ENCODE data around the gene TBPL2.
"Not testable (repeated sequence)": the region's sequence is repeated elsewhere in the genome, so short reads cannot be mapped to it uniquely, and the experiment has no call there.

TBPL2 gene

DNA sequence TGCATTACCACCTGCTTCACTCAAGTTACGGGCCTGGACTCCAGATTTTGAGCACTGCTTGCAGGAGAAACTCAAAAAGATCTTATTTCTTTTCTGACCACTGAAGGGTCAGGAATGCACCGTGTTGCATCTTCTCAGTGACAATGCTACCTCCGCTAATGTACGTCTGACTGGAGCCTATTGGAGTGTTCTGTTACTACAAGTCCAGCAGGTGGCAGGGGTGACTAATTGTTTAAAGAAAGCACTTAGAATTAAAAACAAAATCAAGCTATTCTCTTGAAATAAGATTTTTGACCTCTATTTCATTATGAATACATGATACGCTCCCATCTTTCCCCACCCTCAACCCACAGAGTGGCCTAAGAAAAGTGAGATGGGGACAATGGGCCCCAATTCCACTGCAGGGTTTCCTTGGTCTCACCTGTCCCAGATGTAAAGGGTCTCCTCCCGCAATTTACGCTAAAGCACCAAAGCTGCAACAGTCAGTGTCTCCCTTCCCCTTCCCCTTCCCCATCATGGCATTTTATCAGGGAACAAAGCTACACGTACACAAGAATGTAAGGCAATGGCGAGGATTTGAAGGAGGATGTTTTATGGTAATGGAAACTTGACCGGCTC is 2.2 kb downstream of the TBPL2 start:
- DNase-seq, result peak; percentile 34

- DNase-seq, result no peak
Measured at GRCh38 chr14:55436931-55437330, 3.5 kb downstream of the TBPL2 start.

GRCh38 chr14:55436519-55436918 is 3.9 kb downstream of the TBPL2 start:
- no peak for DNase-seq

DNA sequence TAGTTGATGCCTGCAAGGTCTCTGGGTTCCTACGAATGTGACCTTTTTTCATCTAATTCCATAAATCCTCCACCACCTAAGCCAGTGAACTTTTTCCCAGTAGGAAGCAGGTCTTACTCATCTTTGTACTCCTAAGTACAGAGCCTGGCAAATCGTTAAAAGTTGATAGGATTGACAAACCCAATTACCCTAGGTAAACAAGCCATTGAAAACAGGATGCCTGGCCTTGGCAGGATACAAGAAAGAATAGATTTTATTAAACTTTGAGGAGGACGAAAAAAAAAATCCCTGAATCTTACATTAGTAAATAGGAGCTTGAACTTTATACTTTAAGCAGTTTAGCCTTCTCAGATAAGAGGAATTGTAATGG is 5.6 kb downstream of the TBPL2 start:
- DNase-seq, result no peak

- no peak for DNase-seq
Measured at GRCh38 chr14:55433880-55434804, 6.3 kb downstream of the TBPL2 start.

GRCh38 chr14:55432628-55433027 is 7.8 kb downstream of the TBPL2 start:
- no peak for DNase-seq

GRCh38 chr14:55430024-55430690 is 10.3 kb downstream of the TBPL2 start:
- DNase-seq, result peak; percentile 19

GRCh38 chr14:55427439-55427838 is 13.0 kb downstream of the TBPL2 start:
- DNase-seq, result peak; percentile 12

- no peak for DNase-seq
Measured at GRCh38 chr14:55426891-55427290, 13.5 kb downstream of the TBPL2 start.

- no peak for DNase-seq
Measured at GRCh38 chr14:55425091-55425490, 15.3 kb downstream of the TBPL2 start.

GRCh38 chr14:55423969-55424368 is 16.4 kb downstream of the TBPL2 start:
- no peak for DNase-seq

GRCh38 chr14:55422338-55422737 is 18.1 kb downstream of the TBPL2 start:
- DNase-seq, result not testable (repeated sequence)

GRCh38 chr14:55419663-55420062 is 20.8 kb downstream of the TBPL2 start:
- DNase-seq, result no peak

- no peak for DNase-seq
Measured at GRCh38 chr14:55418411-55418810, 22.0 kb downstream of the TBPL2 start.

DNA sequence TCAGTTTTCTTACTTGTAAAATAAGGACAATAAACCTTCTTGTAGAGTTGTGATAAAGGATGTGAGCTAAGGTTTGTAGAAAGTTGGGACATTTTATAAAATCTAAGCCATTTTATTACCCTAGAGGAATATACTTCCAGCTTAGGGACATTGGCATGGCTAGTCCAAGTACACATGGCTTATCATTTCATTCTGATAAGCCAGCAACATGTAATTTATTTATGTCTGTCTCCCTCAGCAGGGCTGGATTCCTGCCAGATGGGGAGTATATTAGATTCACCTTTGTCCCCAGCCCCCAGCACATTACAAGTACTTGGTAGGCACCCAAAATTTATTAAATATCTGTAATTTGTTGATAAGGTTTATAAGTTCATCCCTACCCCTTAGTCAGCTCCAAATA is 22.5 kb downstream of the TBPL2 start:
- DNase-seq, result no peak

DNA sequence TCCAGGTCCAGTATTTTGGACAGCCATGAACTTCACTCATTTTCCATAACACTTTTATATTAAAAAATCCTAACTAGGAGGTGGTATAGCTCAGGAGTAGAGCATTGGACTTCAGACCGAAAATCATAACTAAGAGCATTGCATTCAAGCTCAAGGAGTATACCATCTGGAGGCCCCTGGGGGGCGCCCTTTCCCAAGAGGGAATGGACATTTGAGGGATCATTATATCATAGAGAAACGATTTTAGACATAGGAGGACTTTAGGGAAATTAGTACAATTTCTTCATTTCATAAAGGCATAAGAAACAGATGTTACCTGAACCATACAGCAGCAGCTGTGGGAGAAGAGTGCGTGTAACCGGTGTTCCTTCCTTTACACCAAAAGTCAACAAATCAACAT is 23.6 kb downstream of the TBPL2 start:
- no peak for DNase-seq

DNA sequence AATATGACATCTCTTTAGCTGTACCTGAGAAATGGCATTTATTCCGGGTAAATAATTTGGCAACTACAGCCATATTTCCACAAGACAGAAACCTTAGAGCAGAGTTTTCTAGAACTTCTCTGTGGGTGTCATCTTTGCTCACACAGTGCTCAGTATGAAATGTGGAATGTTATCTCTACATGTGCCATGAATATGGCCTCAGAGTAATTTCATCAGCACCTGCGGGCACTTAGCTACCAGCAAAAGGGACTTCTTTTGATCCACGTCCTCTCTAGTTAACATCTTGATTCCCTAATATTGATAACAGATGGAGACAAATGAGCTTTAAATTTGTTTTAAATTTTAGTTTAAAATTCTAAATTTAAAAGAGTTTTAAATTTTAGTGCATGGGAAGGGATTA is 25.9 kb downstream of the TBPL2 start:
- DNase-seq, result no peak

GRCh38 chr14:55412676-55413075 is 27.7 kb downstream of the TBPL2 start:
- no peak for DNase-seq

- DNase-seq, result peak; percentile 81
Measured at GRCh38 chr14:55411426-55412389, 28.7 kb downstream of the TBPL2 start, which contains the start of gene ATG14. ATG14 (minus strand) TSS chr14:55411830; CDS start chr14:55411822, 8 bp downstream.

DNA sequence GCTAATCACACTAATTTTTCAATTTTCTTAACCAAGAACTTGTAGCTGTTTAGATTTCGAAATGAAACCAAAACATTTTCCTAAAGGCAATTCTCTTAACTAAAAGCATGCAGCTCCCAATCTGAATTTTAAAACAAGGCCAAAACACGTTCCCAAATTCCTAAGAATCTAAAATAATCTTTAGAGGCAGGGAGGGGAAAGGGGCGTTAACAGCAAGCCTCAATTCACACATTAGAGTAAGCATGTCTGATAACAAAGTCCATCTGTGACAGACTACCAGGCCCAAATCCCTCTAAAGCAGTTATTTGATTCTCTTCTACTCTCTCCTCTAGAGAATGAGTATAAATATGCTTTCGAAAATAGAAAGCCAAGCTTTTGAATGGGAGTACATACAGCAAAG is 29.5 kb downstream of the TBPL2 start:
- no peak for DNase-seq

GRCh38 chr14:55404173-55404854 is 36.1 kb downstream of the TBPL2 start:
- DNase-seq, result no peak

GRCh38 chr14:55401751-55402150 is 38.7 kb downstream of the TBPL2 start:
- DNase-seq, result no peak

Data from NCI-H226 (cell line).